SK-N-SH treated with all-trans-retinoic acid at 6 μM for 48 hours (cell line): ENCODE results near the gene UGT2B17.

Experiments
- ARNTL ChIP-seq: fragments of 450-650 bp; formaldehyde crosslinking; IDR thresholded peaks from 2 replicates; pipeline ENCODE4 v1.5.0; 2020; ENCODE audit warnings: low read depth, mild to moderate bottlenecking, moderate library complexity, borderline replicate concordance
- BACH2 ChIP-seq: fragments of 250-450 bp; sonication (Bioruptor Pico); IDR thresholded peaks from 2 replicates; pipeline ENCODE4 v1.9.0; 2021; ENCODE audit warnings: mild to moderate bottlenecking, borderline replicate concordance
- CSDC2 ChIP-seq: fragments of 250-450 bp; sonication (Bioruptor Pico); IDR thresholded peaks from 2 replicates; pipeline ENCODE4 v1.5.0; 2020; ENCODE audit warnings: mild to moderate bottlenecking, moderate library complexity
- GLIS3 ChIP-seq: fragments of 250-450 bp; sonication (Bioruptor Pico); IDR thresholded peaks from 2 replicates; pipeline ENCODE4 v1.5.0; 2020; ENCODE audit warnings: mild to moderate bottlenecking, moderate library complexity
- ZFP3 ChIP-seq: fragments of 250-450 bp; sonication (Bioruptor Pico); IDR thresholded peaks from 2 replicates; pipeline ENCODE4 v1.5.0; 2020; ENCODE audit warnings: mild to moderate bottlenecking, moderate library complexity
- ZNF70 ChIP-seq: fragments of 450-650 bp; formaldehyde crosslinking; IDR thresholded peaks from 2 replicates; pipeline ENCODE4 v1.5.0; 2020; ENCODE audit warnings: mild to moderate bottlenecking, moderate library complexity

- TF ChIP-seq BACH2 (CRISPR knock-in tag): no peak
- TF ChIP-seq ARNTL (CRISPR knock-in tag): no peak
- no peak for TF ChIP-seq ZNF70 (CRISPR knock-in tag)
- TF ChIP-seq CSDC2 (CRISPR knock-in tag): no peak
- no peak for TF ChIP-seq GLIS3
- TF ChIP-seq ZFP3 (CRISPR knock-in tag): no peak
Measured at GRCh38 chr4:68570122-68570507, 6.0 kb downstream of the UGT2B17 start.
